ENCODE results near the gene CTNNBL1. TPM values are rescaled to one million over a fixed set of nuclear protein-coding genes. Genes with fewer than 3 reads are reported as not detected.
"Not testable (repeated sequence)": the region's sequence is repeated elsewhere in the genome, so short reads cannot be mapped to it uniquely, and the experiment has no call there.

Gene CTNNBL1
- total RNA-seq, 1 experiment from 2014 or later = 49.9 TPM

DNA sequence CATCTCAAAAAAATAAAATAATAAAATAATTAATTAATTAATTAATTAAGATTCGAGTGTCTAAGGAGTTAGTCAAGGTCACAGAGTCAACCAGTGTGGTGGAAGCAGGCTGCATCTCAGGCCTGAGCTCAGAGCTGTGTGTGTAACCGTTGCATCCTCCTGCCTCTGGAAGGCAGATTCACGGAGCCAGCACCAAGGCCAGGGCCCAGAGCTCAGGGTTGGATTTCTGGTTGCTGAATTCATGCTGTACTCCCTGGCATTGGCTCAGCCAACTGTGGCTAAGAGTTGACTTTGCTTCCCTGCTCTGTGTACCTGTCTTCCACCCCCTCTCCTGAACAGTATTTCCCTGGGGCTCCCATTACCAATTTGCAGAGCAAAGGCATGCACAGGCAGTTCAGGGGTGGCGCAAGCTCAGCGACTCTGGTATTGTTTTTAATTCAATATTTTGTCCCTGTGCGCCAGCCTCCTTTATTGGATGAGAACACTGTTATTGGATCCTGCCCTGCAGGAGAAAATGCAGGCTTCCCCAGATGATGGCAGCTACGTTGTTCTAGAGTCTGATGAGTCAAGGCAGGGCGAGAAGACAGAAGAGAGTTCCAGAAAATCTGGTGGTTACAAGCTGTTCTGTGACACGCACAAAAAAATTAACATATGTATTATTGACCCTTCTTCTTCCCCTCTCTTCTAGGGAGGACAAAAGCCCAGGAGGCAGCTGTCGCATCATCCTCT is 12.3 kb upstream of the CTNNBL1 start:
- POLR2A ChIA-PET (ENCODE audit: unreplicated experiment) = no interaction called here
- TF ChIP-seq, protein P1, sequence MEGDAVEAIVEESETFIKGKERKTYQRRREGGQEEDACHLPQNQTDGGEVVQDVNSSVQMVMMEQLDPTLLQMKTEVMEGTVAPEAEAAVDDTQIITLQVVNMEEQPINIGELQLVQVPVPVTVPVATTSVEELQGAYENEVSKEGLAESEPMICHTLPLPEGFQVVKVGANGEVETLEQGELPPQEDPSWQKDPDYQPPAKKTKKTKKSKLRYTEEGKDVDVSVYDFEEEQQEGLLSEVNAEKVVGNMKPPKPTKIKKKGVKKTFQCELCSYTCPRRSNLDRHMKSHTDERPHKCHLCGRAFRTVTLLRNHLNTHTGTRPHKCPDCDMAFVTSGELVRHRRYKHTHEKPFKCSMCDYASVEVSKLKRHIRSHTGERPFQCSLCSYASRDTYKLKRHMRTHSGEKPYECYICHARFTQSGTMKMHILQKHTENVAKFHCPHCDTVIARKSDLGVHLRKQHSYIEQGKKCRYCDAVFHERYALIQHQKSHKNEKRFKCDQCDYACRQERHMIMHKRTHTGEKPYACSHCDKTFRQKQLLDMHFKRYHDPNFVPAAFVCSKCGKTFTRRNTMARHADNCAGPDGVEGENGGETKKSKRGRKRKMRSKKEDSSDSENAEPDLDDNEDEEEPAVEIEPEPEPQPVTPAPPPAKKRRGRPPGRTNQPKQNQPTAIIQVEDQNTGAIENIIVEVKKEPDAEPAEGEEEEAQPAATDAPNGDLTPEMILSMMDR (conservative IDR thresholded peaks at IDR 0.05; ENCODE audit: low read depth, low read length) = no peak
- TF ChIP-seq EZH2 (IDR thresholded peaks at IDR 0.05; ENCODE audit: low read length, unreplicated experiment) = no peak
- no peak for TF ChIP-seq EZH2phosphoT487 (IDR thresholded peaks at IDR 0.05; ENCODE audit: borderline replicate concordance, low read length)
- H3K79me2 ChIP-seq (ENCODE audit: low read length) = no peaks in the 10 kb centered on the region
- no peaks in the 10 kb centered on the region for H3K36me3 ChIP-seq (ENCODE audit: low read depth, low read length)
- H3K9me3 ChIP-seq (ENCODE audit: low read length) = no peaks in the 10 kb centered on the region
- ATAC-seq = no peak
- CTCF ChIA-PET = no interaction called here
- no peaks in the 10 kb centered on the region for H3K27me3 ChIP-seq (ENCODE audit: low read length)
- H3K4me2 ChIP-seq (ENCODE audit: low read length) = no peak overlapping the region
- H3K9me2 ChIP-seq (replicated peaks; ENCODE audit: low read length) = no peaks in the 10 kb centered on the region
- no peak overlapping the region for H3K27ac ChIP-seq (ENCODE audit: low read length)
- no peak overlapping the region for H3K4me3 ChIP-seq (ENCODE audit: low read length)
- H4K20me1 ChIP-seq (ENCODE audit: low read length) = no peaks in the 10 kb centered on the region
- peaks cover under 1% of the 10 kb centered on the region for H3F3A ChIP-seq (ENCODE audit: low read length, unreplicated experiment)
- peaks cover 11% of the 10 kb centered on the region for H3K4me1 ChIP-seq (ENCODE audit: insufficient read depth, low read length)
- H3K9ac ChIP-seq (ENCODE audit: low read length) = no peak overlapping the region
- intact Hi-C loops (cut with micrococcal nuclease) = no loop called here
- H2AFZ ChIP-seq (ENCODE audit: low read length) = no peak overlapping the region
- BruUV-seq (replicated peaks) = no TSS peak
- DNase-seq = no peak

DNA sequence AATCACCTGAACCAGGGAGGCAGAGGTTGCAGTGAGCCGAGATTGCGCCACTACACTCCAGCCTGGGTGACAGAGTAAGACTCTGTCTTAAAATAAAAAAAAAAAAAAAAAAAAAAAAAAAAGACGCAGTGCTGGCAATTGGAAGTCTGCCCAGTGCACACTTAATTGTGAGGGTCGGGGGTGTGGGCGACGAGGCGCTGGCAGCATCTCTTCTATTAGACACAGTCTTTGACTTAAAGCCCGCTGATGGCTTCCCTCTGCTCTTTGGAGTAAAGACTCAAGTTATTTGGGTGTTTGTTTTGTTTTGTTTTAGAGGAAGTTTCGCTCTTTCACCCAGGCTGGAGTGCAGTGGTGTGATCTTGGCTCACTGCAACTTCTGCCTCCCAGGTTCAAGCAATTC is 10.7 kb upstream of the CTNNBL1 start:
- H3K9me3 ChIP-seq (ENCODE audit: low read length); H3K9me2 ChIP-seq (replicated peaks; ENCODE audit: low read length); H2AFZ ChIP-seq (ENCODE audit: low read length); H3K4me2 ChIP-seq (ENCODE audit: low read length); H3K4me3 ChIP-seq (ENCODE audit: low read length); H3K27ac ChIP-seq (ENCODE audit: low read length); H3K27me3 ChIP-seq (ENCODE audit: low read length); ATAC-seq; CTCF ChIA-PET; POLR2A ChIA-PET (ENCODE audit: unreplicated experiment); H3F3A ChIP-seq (ENCODE audit: low read length, unreplicated experiment); H4K20me1 ChIP-seq (ENCODE audit: low read length); H3K36me3 ChIP-seq (ENCODE audit: low read depth, low read length); DNase-seq; H3K9ac ChIP-seq (ENCODE audit: low read length); BruUV-seq (replicated peaks); intact Hi-C loops (cut with micrococcal nuclease); H3K79me2 ChIP-seq (ENCODE audit: low read length): not testable (repeated sequence)
- peaks cover 24% of the 10 kb centered on the region for H3K4me1 ChIP-seq (ENCODE audit: insufficient read depth, low read length)

DNA sequence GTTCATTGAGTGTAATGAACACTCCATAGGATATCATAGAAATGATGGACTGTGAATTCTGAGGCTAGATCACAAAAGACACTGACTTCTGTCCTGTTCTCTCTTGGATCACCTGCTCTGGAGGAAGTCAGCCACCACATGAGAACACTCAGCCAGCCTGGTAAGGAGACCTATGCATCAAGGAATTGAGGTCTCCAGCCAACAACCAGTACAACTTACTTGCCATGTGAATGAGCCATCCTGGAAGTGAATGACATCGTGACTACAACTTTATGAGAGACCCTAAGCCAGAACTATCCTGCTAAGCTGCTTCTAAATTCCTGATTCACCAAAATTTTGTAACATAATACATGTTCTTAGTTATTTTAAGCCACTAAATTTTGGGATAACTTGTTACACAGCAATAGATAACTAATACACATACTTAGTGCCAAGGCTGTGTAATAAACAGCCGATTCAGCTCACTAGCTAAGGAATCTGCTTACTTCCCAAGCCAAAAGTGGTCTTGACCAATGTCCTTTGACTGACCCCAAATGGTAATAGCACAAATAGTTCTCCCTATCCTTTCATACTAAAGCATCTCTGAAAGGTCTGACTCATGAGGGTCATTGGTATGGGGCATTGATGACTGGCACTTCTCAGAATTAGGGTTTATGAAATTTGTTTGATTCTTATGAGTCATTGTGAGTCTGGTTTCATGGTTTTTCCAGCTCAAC is 6.9 kb upstream of the CTNNBL1 start:
- Histone ChIP-seq H3K36me3 (ENCODE audit: low read depth, low read length) (no peaks in the 10 kb centered on the region), H3K4me2 (ENCODE audit: low read length) (peak overlapping the region; percentile 63), H2AFZ (ENCODE audit: low read length) (no peak overlapping the region), H3K4me3 (ENCODE audit: low read length) (peak overlapping the region; percentile 23; the same call in 1 of the 2 replicates), H3K27ac (ENCODE audit: low read length) (peak overlapping the region; percentile 84), H3K27me3 (ENCODE audit: low read length) (no peaks in the 10 kb centered on the region), H3K9me3 (ENCODE audit: low read length) (no peaks in the 10 kb centered on the region), H3K79me2 (ENCODE audit: low read length) (no peaks in the 10 kb centered on the region), H4K20me1 (ENCODE audit: low read length) (no peaks in the 10 kb centered on the region), H3F3A (ENCODE audit: low read length, unreplicated experiment) (peaks cover 7% of the 10 kb centered on the region), H3K9me2 (replicated peaks; ENCODE audit: low read length) (no peaks in the 10 kb centered on the region), H3K9ac (ENCODE audit: low read length) (no peak overlapping the region), H3K4me1 (ENCODE audit: insufficient read depth, low read length) (peaks cover 24% of the 10 kb centered on the region)
- CTCF ChIA-PET = interaction anchor here (0.6 to 0.7 kb wide), 3 partner anchors 105 to 191 kb away, joined by 3 to 5 read pairs (median 3); no protein-coding TSS in a partner anchor
- peak; percentile 90 for DNase-seq
- intact Hi-C loops (cut with micrococcal nuclease) = no loop called here
- TF ChIP-seq EZH2phosphoT487 (IDR thresholded peaks at IDR 0.05; ENCODE audit: borderline replicate concordance, low read length) (no peak), EZH2 (IDR thresholded peaks at IDR 0.05; ENCODE audit: low read length, unreplicated experiment) (no peak)
- TF ChIP-seq, protein P1 (conservative IDR thresholded peaks at IDR 0.05; ENCODE audit: low read depth, low read length) = no peak
- BruUV-seq (replicated peaks) = no TSS peak
- POLR2A ChIA-PET (ENCODE audit: unreplicated experiment) = interaction anchor here (0.6 to 0.7 kb wide), 2 partner anchors 507 to 823 kb away, joined by 4 to 12 read pairs; partner anchors contain the start of gene MROH8
- peak; percentile 88 for ATAC-seq
